NOMO-1 treated with DMSO at 0.1 percent for 48 hours (cell line): ENCODE results near the gene PRDM4.

ENCODE experiments used
- DNase-seq: peaks from one replicate; lab custom pipeline; 2025; ENCODE audit not compliant: unreplicated experiment; lab: John Stamatoyannopoulos, UW

The PRDM4 gene, protein sequence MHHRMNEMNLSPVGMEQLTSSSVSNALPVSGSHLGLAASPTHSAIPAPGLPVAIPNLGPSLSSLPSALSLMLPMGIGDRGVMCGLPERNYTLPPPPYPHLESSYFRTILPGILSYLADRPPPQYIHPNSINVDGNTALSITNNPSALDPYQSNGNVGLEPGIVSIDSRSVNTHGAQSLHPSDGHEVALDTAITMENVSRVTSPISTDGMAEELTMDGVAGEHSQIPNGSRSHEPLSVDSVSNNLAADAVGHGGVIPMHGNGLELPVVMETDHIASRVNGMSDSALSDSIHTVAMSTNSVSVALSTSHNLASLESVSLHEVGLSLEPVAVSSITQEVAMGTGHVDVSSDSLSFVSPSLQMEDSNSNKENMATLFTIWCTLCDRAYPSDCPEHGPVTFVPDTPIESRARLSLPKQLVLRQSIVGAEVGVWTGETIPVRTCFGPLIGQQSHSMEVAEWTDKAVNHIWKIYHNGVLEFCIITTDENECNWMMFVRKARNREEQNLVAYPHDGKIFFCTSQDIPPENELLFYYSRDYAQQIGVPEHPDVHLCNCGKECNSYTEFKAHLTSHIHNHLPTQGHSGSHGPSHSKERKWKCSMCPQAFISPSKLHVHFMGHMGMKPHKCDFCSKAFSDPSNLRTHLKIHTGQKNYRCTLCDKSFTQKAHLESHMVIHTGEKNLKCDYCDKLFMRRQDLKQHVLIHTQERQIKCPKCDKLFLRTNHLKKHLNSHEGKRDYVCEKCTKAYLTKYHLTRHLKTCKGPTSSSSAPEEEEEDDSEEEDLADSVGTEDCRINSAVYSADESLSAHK

DNA sequence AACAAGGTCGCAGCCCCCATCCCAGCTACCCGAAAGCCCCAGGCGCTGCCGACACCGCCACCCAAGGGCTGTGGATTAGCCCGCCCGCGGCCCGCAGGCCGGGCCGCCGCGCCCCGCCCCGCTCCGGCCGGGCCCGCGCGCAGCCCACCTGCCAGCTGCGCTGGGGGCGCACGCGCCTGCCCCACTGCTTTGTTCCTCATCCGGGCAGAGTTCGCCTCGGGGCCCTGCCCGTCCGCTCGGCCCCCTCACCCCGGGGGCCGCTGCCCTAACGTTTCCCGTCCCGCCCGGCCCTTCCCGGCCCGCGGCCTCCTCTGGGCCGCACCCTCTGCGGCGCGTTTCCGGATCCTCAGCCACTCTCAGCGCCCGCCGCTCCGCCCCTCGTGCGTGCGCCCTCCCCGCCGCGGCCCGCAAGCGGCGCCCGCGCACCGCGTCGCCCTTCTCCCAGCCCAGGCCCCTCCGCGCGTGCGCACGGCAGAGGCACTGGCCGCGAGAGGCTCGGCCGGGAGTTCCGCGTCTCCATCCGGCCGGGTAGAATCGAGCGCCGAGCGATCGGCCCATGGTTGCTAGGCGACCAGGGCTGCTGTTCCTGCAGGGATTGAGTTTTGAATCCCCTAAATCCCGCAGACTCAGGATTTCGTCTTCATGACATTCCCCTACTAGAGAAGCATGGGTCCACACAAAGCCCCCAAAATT is at the start of gene PRDM4:
Gene PRDM4 (minus strand): TSS at position 329 of the 693 bp plus-strand sequence. CDS start 622 bp downstream, outside the sequence.
- peak; percentile 90 for DNase-seq

DNA sequence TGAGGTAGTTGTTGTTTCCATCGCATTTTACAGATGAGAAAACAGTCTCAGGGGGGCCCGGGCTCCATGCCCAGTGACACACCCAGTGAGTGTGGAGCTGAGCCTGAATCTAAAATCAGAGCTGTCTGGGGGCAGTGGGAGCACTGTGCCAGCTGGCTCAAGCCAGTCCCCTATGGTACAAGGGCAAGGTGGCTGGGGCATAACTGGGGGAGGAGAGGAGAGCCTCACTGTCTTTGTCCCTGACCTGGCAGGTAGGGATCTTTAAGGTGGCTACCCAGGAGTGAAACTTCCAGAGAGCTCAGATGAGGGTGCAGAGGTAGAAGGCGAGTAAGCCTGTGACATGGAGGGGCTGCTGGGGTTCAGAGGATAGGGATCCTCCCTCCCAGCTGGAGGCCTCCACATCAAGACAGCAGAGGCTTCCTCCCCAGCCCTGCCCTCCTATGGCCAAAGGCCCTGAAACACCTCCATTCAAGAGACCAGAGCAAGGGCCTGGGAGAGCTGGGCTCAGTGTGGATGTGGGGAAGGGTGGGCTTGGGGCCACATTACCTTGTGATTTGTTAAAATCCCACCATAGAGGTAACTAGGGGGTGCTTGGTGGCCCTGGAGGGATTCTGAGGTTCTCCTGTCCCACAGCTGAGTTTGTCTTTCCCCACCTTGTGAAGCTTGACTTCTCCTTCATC is 46.7 kb upstream of the PRDM4 start:
- DNase-seq, result no peak

DNA sequence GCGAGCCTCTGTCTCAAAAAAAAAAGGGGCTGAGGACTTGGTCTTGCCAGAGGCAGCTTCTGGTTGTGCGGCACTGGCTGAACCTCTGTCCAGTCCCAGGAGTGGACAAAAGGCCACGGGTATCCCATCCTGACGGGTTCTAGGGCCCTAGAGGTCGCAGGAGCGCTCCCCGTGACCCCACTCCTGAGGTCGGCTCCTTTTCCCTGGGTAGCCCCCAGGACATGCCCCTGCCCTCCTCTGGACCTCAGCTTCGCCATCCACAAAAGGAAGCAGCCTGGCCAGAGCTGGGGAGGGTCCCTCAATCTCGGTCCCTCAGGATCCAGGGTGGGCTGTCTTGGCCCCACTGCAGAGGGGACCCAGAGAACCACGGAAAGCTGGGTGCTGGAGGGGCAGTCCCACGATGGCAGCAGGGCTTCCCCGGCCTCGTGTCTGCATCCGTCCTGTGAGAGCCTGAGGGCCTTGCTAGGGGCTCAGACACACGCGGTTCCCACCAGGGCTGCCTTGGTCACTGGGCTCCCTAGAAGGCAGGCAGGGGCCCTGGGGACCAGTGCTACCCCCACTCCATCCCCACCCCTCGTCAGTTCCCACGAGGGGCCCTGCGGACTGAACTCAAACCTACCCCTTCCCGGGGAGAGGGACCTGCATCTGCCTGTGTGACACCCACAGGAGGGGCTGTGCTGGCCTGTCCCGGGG is 44.7 kb upstream of the PRDM4 start:
- DNase-seq, result no peak

GRCh38 chr12:107803092-107803491 is 42.2 kb upstream of the PRDM4 start:
- DNase-seq, result no peak

- no peak for DNase-seq
These were observed 40.2 kb upstream of the PRDM4 start for GRCh38 chr12:107801150-107801549.

DNA sequence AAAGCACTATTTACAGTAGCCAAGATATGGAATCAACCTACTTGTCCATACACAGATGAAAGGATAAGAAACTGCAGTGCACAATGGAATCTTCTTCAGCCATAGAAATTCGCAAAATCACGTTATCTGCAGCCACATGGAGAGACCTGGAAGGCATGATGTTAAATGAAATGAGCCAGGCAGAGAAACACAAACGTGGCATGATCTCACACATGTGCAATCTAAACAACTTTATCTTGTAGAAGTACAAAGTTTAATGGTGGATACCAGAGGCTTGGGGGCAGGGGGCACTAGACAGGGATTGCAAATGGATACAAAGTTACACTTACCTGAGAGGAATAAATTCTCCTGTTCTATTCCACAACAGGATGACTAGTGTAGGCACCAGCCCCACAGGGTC is 37.6 kb upstream of the PRDM4 start:
- no peak for DNase-seq

DNA sequence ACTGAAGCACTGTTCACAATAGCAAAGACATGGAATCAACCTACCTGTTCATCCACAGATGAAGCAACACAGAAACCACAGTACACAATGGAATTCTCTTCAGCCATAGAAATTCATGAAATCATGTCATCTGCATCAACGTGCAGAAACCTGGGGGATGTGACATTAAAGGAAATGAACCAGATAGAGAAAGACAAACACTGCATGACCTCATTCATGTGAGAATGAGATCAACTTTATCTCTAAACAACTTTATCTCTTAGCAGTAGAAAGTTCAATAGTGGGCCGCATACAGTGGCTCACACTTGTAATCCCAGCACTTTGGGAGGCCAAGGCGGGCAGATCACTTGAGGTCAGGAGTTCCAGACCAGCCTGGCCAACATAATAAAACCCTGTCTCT is 33.5 kb upstream of the PRDM4 start:
- DNase-seq, result no peak

DNA sequence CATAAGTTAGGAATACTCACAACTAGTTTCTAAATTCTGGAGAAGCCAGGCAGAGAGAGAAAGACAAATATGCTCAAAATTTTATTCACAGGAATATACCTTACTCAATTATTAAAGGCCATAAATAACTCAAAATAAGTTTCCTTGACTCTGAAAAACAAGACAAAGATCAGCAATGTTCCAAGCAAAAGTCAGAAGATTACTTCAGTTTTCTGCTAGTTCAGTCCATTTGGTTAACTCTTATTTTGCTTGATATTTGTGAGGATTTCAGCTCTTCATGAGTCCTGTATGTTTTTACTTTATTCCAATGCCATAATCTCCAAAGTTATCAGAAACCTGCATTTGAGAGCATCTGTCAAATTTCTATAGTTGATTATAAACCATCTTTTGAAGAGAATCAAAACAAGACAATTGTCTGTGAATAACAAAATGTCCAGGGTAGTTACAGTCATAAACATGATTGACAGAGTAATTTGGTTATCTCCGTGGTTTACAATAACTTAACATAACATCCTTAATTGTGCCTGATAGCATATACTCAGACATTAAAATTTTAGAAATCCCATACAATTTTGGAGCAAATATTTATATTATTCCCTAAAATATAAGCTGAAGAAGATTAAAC is 30.6 kb upstream of the PRDM4 start:
- no peak for DNase-seq

DNA sequence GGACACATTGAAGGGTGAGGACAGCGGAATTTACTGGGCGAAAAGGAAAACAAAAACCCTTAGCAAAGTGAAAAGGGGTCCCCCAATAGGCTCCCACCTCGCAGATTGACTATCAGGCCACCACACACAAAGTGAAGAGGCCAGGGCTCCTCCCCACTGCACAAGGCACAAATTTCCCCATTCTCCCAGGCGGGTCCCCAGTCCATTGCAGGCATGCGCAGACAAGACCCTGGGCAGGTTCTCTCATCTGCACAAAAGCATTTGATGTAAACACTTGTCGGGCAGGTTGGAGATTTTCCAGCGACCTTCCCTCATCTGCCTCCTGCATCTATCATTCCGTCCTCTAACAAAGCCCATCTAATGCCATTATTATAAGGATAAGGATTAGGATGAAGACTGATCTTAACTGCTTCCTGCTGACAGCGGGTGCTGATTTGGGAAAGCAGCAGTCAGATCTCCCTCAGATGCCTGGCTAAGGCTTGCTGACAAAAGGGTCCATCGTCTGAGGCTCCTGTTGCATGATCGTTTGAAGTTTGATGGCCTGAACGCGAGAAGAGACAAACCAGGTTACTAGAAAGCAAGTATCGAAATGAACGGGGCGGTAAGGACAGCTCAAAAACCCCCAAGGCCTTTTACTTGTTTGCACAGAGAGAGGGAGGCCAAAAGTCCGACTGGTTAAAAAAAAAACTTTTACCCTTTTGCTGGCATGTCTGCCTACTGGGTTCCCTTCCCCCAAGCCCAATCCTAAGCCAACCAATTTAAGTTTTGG is 27.9 kb upstream of the PRDM4 start:
- no peak for DNase-seq

DNA sequence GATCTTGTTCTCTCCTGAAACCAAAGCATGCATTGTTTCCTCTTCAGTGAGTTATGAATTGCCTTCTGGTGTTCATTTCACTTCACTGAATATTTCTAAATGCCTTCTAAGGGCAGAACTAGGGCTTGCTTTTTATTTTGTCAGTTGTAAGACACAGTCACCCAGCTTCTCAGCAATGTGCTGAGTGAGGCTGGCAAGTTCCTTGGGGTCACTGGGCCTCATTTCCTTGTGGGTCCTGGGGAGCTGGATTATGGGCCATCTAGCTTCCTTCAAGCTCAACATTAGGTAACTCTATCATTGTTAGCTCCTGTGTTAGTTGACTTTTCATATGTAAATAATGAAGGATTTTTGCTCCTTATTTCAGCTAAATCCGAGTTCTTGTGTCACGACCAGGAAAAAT is 27.3 kb upstream of the PRDM4 start:
- no peak for DNase-seq

- DNase-seq, result peak; percentile 72
These were observed 22.8 kb upstream of the PRDM4 start for GRCh38 chr12:107783406-107784376.

GRCh38 chr12:107782067-107782466 is 21.1 kb upstream of the PRDM4 start:
- DNase-seq, result no peak

DNA sequence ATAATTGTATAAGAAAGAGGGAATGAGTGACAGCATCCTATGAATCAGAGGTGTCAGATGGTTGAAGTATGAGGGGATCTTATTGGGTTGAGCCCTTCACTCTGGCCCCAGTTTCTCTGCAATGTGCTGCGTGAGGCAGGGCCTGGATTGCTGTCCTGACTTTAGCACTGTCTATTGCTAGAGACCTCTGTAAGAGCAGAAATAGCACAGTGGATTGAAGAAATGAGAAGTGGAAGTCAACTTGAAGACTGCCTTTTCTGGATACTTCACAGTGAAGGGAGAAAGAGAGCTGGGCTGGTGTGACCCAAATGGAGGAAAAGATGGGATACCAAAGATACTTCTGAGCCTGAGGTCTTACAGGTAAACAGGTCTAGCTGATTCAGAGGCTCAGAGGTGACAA is 19.4 kb upstream of the PRDM4 start:
- DNase-seq, result peak; percentile 64

GRCh38 chr12:107779077-107779831 is 18.3 kb upstream of the PRDM4 start:
- peak; percentile 88 for DNase-seq

GRCh38 chr12:107778383-107779025 is 17.6 kb upstream of the PRDM4 start:
- peak; percentile 55 for DNase-seq

- no peak for DNase-seq
These were observed 15.2 kb upstream of the PRDM4 start for GRCh38 chr12:107776171-107776570.
